Keratinocyte (primary cell): ENCODE measurements around the gene KDM7A. TPM values are rescaled to one million over a fixed set of nuclear protein-coding genes. Genes with fewer than 3 reads are reported as not detected.

Experiments used
- DNase-seq: peaks from one replicate; pipeline ENCODE4 v3.0.0-alpha.2; 2011; ENCODE audit warnings: low read depth, missing footprints, low spot score
- FAIRE-seq: peaks from 2 replicates; lab custom pipeline; 2011; peaks lifted over from hg19 to GRCh38; lab: Jason Lieb, UNC
- H2AFZ ChIP-seq: 2 replicates; pipeline ENCODE4 v1.6.0; 2012; ENCODE audit warnings: low read length, control low read depth, inconsistent platforms; ENCODE audit not compliant: control insufficient read depth
- H3K27ac ChIP-seq: 2 replicates; pipeline ENCODE4 v1.5.1; 2011; ENCODE audit warnings: low read length; ENCODE audit not compliant: control insufficient read depth, insufficient read depth
- H3K27me3 ChIP-seq: 3 replicates; pipeline ENCODE4 v1.6.0; 2011; ENCODE audit warnings: low read length; ENCODE audit not compliant: control insufficient read depth, insufficient read depth; ENCODE audit errors: extremely low read depth
- H3K36me3 ChIP-seq, 2 experiments: 2 replicates in 1 of 2; 3 replicates in 1 of 2; pipeline ENCODE4 v1.5.1; 2011; ENCODE audit warnings: low read length in 2 of 2, mild to moderate bottlenecking in 1 of 2; ENCODE audit not compliant: control insufficient read depth in 2 of 2, insufficient read depth in 2 of 2; ENCODE audit errors: extremely low read depth in 1 of 2
- H3K4me1 ChIP-seq: 3 replicates; pipeline ENCODE4 v1.5.1; 2011; ENCODE audit warnings: low read length; ENCODE audit not compliant: control insufficient read depth, insufficient read depth; ENCODE audit errors: extremely low read depth
- H3K4me2 ChIP-seq: 3 replicates; pipeline ENCODE4 v1.6.0; 2011; ENCODE audit warnings: low read depth, low read length; ENCODE audit not compliant: control insufficient read depth, insufficient read depth; ENCODE audit errors: extremely low read depth
- H3K4me3 ChIP-seq, 3 experiments: fragments of 200-600 bp in 1 of 3; sonication (generic) in 1 of 3; 2 replicates in 2 of 3; 3 replicates in 1 of 3; pipeline ENCODE4 v1.5.1; 2011 to 2016; ENCODE audit warnings: low read length in 3 of 3, mild to moderate bottlenecking in 3 of 3, control low read depth in 2 of 3, inconsistent platforms in 1 of 3, low read depth in 1 of 3, mixed read lengths in 1 of 3, mixed run types in 1 of 3, moderate library complexity in 1 of 3; ENCODE audit not compliant: control insufficient read depth in 2 of 3, insufficient read depth in 2 of 3; ENCODE audit errors: extremely low read depth in 1 of 3
- H3K79me2 ChIP-seq: 2 replicates; pipeline ENCODE4 v1.6.0; 2012; ENCODE audit warnings: low read length; ENCODE audit not compliant: control insufficient read depth, insufficient read depth
- H3K9ac ChIP-seq: 3 replicates; pipeline ENCODE4 v1.6.0; 2011; ENCODE audit warnings: low read length; ENCODE audit not compliant: control insufficient read depth, insufficient read depth; ENCODE audit errors: extremely low read depth
- H3K9me1 ChIP-seq: 3 replicates; pipeline ENCODE4 v1.6.0; 2011; ENCODE audit warnings: low read length; ENCODE audit not compliant: control insufficient read depth, insufficient read depth; ENCODE audit errors: extremely low read depth
- H3K9me3 ChIP-seq: 2 replicates; pipeline ENCODE4 v1.5.1; 2012; ENCODE audit warnings: low read depth, low read length; ENCODE audit not compliant: control insufficient read depth
- H4K20me1 ChIP-seq: 3 replicates; pipeline ENCODE4 v1.6.0; 2011; ENCODE audit warnings: low read length; ENCODE audit not compliant: control insufficient read depth, insufficient read depth; ENCODE audit errors: extremely low read depth
- CTCF ChIP-seq, 3 experiments: IDR thresholded peaks in 1 of 3; conservative IDR thresholded peaks in 1 of 3; optimal IDR thresholded peaks in 1 of 3; 2 replicates in 2 of 3; 3 replicates in 1 of 3; pipeline versions ENCODE3 to v1.5.1; 2011; ENCODE audit warnings: low read length in 3 of 3, mild to moderate bottlenecking in 3 of 3, moderate library complexity in 2 of 3, control low read depth in 1 of 3, inconsistent platforms in 1 of 3; ENCODE audit not compliant: insufficient read depth in 2 of 3; ENCODE audit errors: extremely low read depth in 1 of 3
- EZH2 ChIP-seq: IDR thresholded peaks from one replicate; pipeline ENCODE4 v1.6.1; 2012; ENCODE audit warnings: inconsistent platforms, mild to moderate bottlenecking, low read length, moderate library complexity
- dilution Hi-C: fragments of 300-500 bp; cut with MboI; formaldehyde crosslinking; loops from one replicate; pipeline ENCODE4 v1.7.0; 2020; ENCODE audit warnings: low sequenced_read_pairs; ENCODE audit not compliant: extremely low pct_ligation_motif_present
- polyA plus RNA-seq, 5 experiments: library from polyadenylated mRNA; depleted of rRNA in 3 of 5; stranded (reverse) in 3 of 5; stranded (forward) in 1 of 5; unstranded in 1 of 5; fragments of >200 nt; gene quantifications; 1 replicate in 1 of 5; 2 replicates in 3 of 5; 3 replicates in 1 of 5; pipeline versions ENCODE4 v1.2.1 to v1.2.3, GENCODE V29; 2011 to 2012; ENCODE audit warnings: missing spikeins in 2 of 5, low read depth in 1 of 5, low replicate concordance in 1 of 5

The KDM7A gene
- polyA plus RNA-seq, 1 donor (not counting 4 experiments of a cell fraction or from before 2014, with no cell fraction given), result 3.3 TPM

GRCh38 chr7:140161047-140161446 lies 15.7 kb downstream of the KDM7A start:
- H3K4me1 ChIP-seq, result peaks cover 32% of the 10 kb centered on the region
- TF ChIP-seq CTCF (optimal IDR thresholded peaks at IDR 0.05 in 1 of 3, IDR thresholded peaks at IDR 0.05 in 1 of 3, conservative IDR thresholded peaks at IDR 0.05 in 1 of 3; ENCODE audit: extremely low read depth in 1 of 3, insufficient read depth in 2 of 3, low read length in 3 of 3), result no peak
- no peak for TF ChIP-seq EZH2

GRCh38 chr7:140160308-140160707 lies 16.5 kb downstream of the KDM7A start:
- DNase-seq (no peak), FAIRE-seq (no peak)
- H3K9me1 ChIP-seq, result no peaks in the 10 kb centered on the region
- H3K4me3 ChIP-seq, result no peak overlapping the region
- H3K4me1 ChIP-seq, result peaks cover 25% of the 10 kb centered on the region
- dilution Hi-C loops, result no loop called here
- H3K36me3 ChIP-seq, result no peaks in the 10 kb centered on the region
- H4K20me1 ChIP-seq, result no peaks in the 10 kb centered on the region
- H3K79me2 ChIP-seq, result no peaks in the 10 kb centered on the region
- H2AFZ ChIP-seq, result no peak overlapping the region
- H3K27me3 ChIP-seq, result no peaks in the 10 kb centered on the region
- H3K9me3 ChIP-seq, result no peaks in the 10 kb centered on the region
- H3K9ac ChIP-seq, result no peak overlapping the region
- no peak overlapping the region for H3K27ac ChIP-seq
- TF ChIP-seq CTCF (optimal IDR thresholded peaks at IDR 0.05 in 1 of 3, IDR thresholded peaks at IDR 0.05 in 1 of 3, conservative IDR thresholded peaks at IDR 0.05 in 1 of 3; ENCODE audit: extremely low read depth in 1 of 3, insufficient read depth in 2 of 3, low read length in 3 of 3) (no peak), EZH2 (no peak)
- H3K4me2 ChIP-seq, result no peak overlapping the region

More at GRCh38 chr7:140161047-140161446, 15.7 kb downstream of the KDM7A start:
- Histone ChIP-seq H4K20me1 (no peaks in the 10 kb centered on the region), H3K4me3 (no peak overlapping the region), H3K9me1 (no peaks in the 10 kb centered on the region), H3K9me3 (no peaks in the 10 kb centered on the region), H2AFZ (no peak overlapping the region), H3K27ac (no peak overlapping the region), H3K36me3 (no peaks in the 10 kb centered on the region), H3K27me3 (no peaks in the 10 kb centered on the region), H3K9ac (no peak overlapping the region), H3K4me2 (no peak overlapping the region), H3K79me2 (no peaks in the 10 kb centered on the region)
- dilution Hi-C loops, result no loop called here
- FAIRE-seq (no peak), DNase-seq (no peak)
